Activated T-helper 2 cell treated with anti-CD3 and anti-CD28 coated beads, Interferon-gamma antibody, Interleukin-2, Interleukin-4, amounts not matched to agents 10 μg/mL and 5 μg/mL and 100 μg/mL, durations not matched to agents 14 hours and 24 hours and 36 hours (primary cell): ENCODE data around the gene OTOP1. TPM values are rescaled to one million over a fixed set of nuclear protein-coding genes. Genes with fewer than 3 reads are reported as not detected.
"Not testable (repeated sequence)": the region's sequence is repeated elsewhere in the genome, so short reads cannot be mapped to it uniquely, and the experiment has no call there.

Experiments used
- DNase-seq: peaks from one replicate; pipeline ENCODE4 v3.0.0; 2021; ENCODE audit warnings: low spot score
- H3K27ac Mint-ChIP-seq: one replicate; pipeline ENCODE4 v1.8.0; 2021; ENCODE audit warnings: mixed read lengths
- H3K27me3 Mint-ChIP-seq: one replicate; pipeline ENCODE4 v1.8.0; 2021; ENCODE audit warnings: low read depth, mixed read lengths
- H3K36me3 Mint-ChIP-seq: one replicate; pipeline ENCODE4 v1.8.0; 2021; ENCODE audit warnings: low read depth, mixed read lengths
- H3K4me1 Mint-ChIP-seq: one replicate; pipeline ENCODE4 v1.8.0; 2021; ENCODE audit warnings: low read depth, mixed read lengths
- H3K4me3 Mint-ChIP-seq: one replicate; pipeline ENCODE4 v1.8.0; 2021; ENCODE audit warnings: low read depth, mild to moderate bottlenecking, moderate library complexity, mixed read lengths
- H3K9me3 Mint-ChIP-seq: one replicate; pipeline ENCODE4 v1.8.0; 2021; ENCODE audit warnings: mixed read lengths
- intact Hi-C: fragments of 100-400 bp; cut with micrococcal nuclease; formaldehyde crosslinking; loops from one replicate; pipeline ENCODE4 v1.15.1; 2023
- total RNA-seq: library from RNA; stranded (reverse); gene quantifications from 2 replicates; pipeline ENCODE4 v1.2.3, GENCODE V29; 2022

Gene OTOP1
- total RNA-seq, 1 donor from 2014 or later = not detected

- H3K9me3 Mint-ChIP-seq = no peaks in the 10 kb centered on the region
- no peak for DNase-seq
- H3K27me3 Mint-ChIP-seq = peaks cover 51% of the 10 kb centered on the region
- H3K27ac Mint-ChIP-seq = no peak overlapping the region
- no peak overlapping the region for H3K4me3 Mint-ChIP-seq
- H3K36me3 Mint-ChIP-seq = peaks cover 6% of the 10 kb centered on the region
- intact Hi-C loops = no loop called here
- H3K4me1 Mint-ChIP-seq = no peaks in the 10 kb centered on the region
These were observed 669 bp downstream of the OTOP1 start for GRCh38 chr4:4225915-4226605.

- intact Hi-C loops = no loop called here
- Mint-ChIP-seq H3K36me3 (no peaks in the 10 kb centered on the region), H3K9me3 (no peaks in the 10 kb centered on the region), H3K4me3 (no peak overlapping the region), H3K4me1 (no peaks in the 10 kb centered on the region), H3K27ac (no peak overlapping the region), H3K27me3 (peaks cover 6% of the 10 kb centered on the region)
- DNase-seq = no peak
These were observed 9.6 kb downstream of the OTOP1 start for GRCh38 chr4:4217113-4217512.

GRCh38 chr4:4216648-4217047 lies 10.1 kb downstream of the OTOP1 start:
- Mint-ChIP-seq H3K9me3 (no peaks in the 10 kb centered on the region), H3K27ac (no peak overlapping the region), H3K4me1 (no peaks in the 10 kb centered on the region), H3K27me3 (peaks cover 4% of the 10 kb centered on the region), H3K36me3 (no peaks in the 10 kb centered on the region), H3K4me3 (no peak overlapping the region)
- intact Hi-C loops = no loop called here
- DNase-seq = no peak

- H3K36me3 Mint-ChIP-seq, H3K4me1 Mint-ChIP-seq, H3K27me3 Mint-ChIP-seq, H3K9me3 Mint-ChIP-seq, H3K4me3 Mint-ChIP-seq, intact Hi-C loops, H3K27ac Mint-ChIP-seq, DNase-seq: not testable (repeated sequence)
These were observed 13.1 kb downstream of the OTOP1 start for GRCh38 chr4:4213674-4214073.

- Mint-ChIP-seq H3K36me3 (no peaks in the 10 kb centered on the region), H3K4me1 (no peaks in the 10 kb centered on the region), H3K4me3 (no peak overlapping the region), H3K9me3 (no peaks in the 10 kb centered on the region), H3K27ac (no peak overlapping the region), H3K27me3 (peaks cover 21% of the 10 kb centered on the region)
- no peak for DNase-seq
- intact Hi-C loops = no loop called here
These were observed 20.5 kb downstream of the OTOP1 start for GRCh38 chr4:4206204-4206603.

- no peak overlapping the region for H3K4me3 Mint-ChIP-seq
- H3K4me1 Mint-ChIP-seq = no peaks in the 10 kb centered on the region
- no peaks in the 10 kb centered on the region for H3K36me3 Mint-ChIP-seq
- no peak overlapping the region for H3K27ac Mint-ChIP-seq
- no peaks in the 10 kb centered on the region for H3K9me3 Mint-ChIP-seq
- H3K27me3 Mint-ChIP-seq = peaks cover 21% of the 10 kb centered on the region
- intact Hi-C loops = no loop called here
- no peak for DNase-seq
These were observed 22.4 kb downstream of the OTOP1 start for GRCh38 chr4:4204401-4204745.

- H3K4me3 Mint-ChIP-seq = no peak overlapping the region
- intact Hi-C loops = no loop called here
- no peak overlapping the region for H3K27ac Mint-ChIP-seq
- no peaks in the 10 kb centered on the region for H3K9me3 Mint-ChIP-seq
- H3K4me1 Mint-ChIP-seq = no peaks in the 10 kb centered on the region
- H3K27me3 Mint-ChIP-seq = peaks cover 21% of the 10 kb centered on the region
- DNase-seq = no peak
- H3K36me3 Mint-ChIP-seq = no peaks in the 10 kb centered on the region
These were observed 22.9 kb downstream of the OTOP1 start for GRCh38 chr4:4203688-4204400.

GRCh38 chr4:4202510-4202909 lies 24.2 kb downstream of the OTOP1 start:
- Mint-ChIP-seq H3K36me3 (no peaks in the 10 kb centered on the region), H3K27ac (no peak overlapping the region), H3K9me3 (no peaks in the 10 kb centered on the region), H3K4me1 (no peaks in the 10 kb centered on the region), H3K4me3 (no peak overlapping the region), H3K27me3 (peaks cover 14% of the 10 kb centered on the region)
- intact Hi-C loops = no loop called here
- DNase-seq = no peak

- intact Hi-C loops = no loop called here
- Mint-ChIP-seq H3K9me3 (no peaks in the 10 kb centered on the region), H3K4me3 (no peak overlapping the region), H3K27ac (no peak overlapping the region), H3K36me3 (no peaks in the 10 kb centered on the region), H3K27me3 (peaks cover 6% of the 10 kb centered on the region), H3K4me1 (no peaks in the 10 kb centered on the region)
- no peak for DNase-seq
These were observed 26.1 kb downstream of the OTOP1 start for GRCh38 chr4:4200624-4201023.

GRCh38 chr4:4195354-4195753 lies 31.4 kb downstream of the OTOP1 start:
- H3K4me1 Mint-ChIP-seq = peaks cover 2% of the 10 kb centered on the region

GRCh38 chr4:4188557-4188956 lies 38.2 kb downstream of the OTOP1 start:
- DNase-seq, H3K9me3 Mint-ChIP-seq, H3K4me1 Mint-ChIP-seq: not testable (repeated sequence)

More at GRCh38 chr4:4195354-4195753, 31.4 kb downstream of the OTOP1 start:
- intact Hi-C loops = no loop called here
- Mint-ChIP-seq H3K27ac (no peak overlapping the region), H3K4me3 (no peak overlapping the region), H3K36me3 (no peaks in the 10 kb centered on the region), H3K9me3 (no peaks in the 10 kb centered on the region), H3K27me3 (peaks cover 5% of the 10 kb centered on the region)
- DNase-seq = no peak

GRCh38 chr4:4185528-4185927 lies 41.2 kb downstream of the OTOP1 start:
- intact Hi-C loops = no loop called here
- no peak for DNase-seq
- H3K9me3 Mint-ChIP-seq = no peaks in the 10 kb centered on the region
- no peaks in the 10 kb centered on the region for H3K4me1 Mint-ChIP-seq
- no peak overlapping the region for H3K4me3 Mint-ChIP-seq
- no peaks in the 10 kb centered on the region for H3K27me3 Mint-ChIP-seq
- no peak overlapping the region for H3K27ac Mint-ChIP-seq
- H3K36me3 Mint-ChIP-seq = no peaks in the 10 kb centered on the region

More at GRCh38 chr4:4188557-4188956, 38.2 kb downstream of the OTOP1 start:
- H3K27ac Mint-ChIP-seq, H3K36me3 Mint-ChIP-seq, intact Hi-C loops, H3K27me3 Mint-ChIP-seq, H3K4me3 Mint-ChIP-seq: not testable (repeated sequence)

GRCh38 chr4:4182835-4183568 lies 43.7 kb downstream of the OTOP1 start:
- no peaks in the 10 kb centered on the region for H3K27me3 Mint-ChIP-seq
- no peak overlapping the region for H3K27ac Mint-ChIP-seq
- H3K9me3 Mint-ChIP-seq = no peaks in the 10 kb centered on the region
- H3K4me3 Mint-ChIP-seq = no peak overlapping the region
- H3K4me1 Mint-ChIP-seq = no peaks in the 10 kb centered on the region
- no peaks in the 10 kb centered on the region for H3K36me3 Mint-ChIP-seq
- DNase-seq = peak; percentile 17
- intact Hi-C loops = no loop called here
